K562 treated with DMSO at 1 percent for 4 hours (cell line): ENCODE results near the gene RFX8. TPM values are rescaled to one million over a fixed set of nuclear protein-coding genes. Genes with fewer than 3 reads are reported as not detected.

ENCODE experiments used
- total RNA-seq: library from RNA; unstranded; fragments of 300-600 nt; gene quantifications from 2 replicates; pipeline ENCODE4 v1.2.3, GENCODE V29; 2022; ENCODE audit not compliant: insufficient read depth

The RFX8 gene
- not detected in 2 replicates for total RNA-seq

GRCh38 chr2:101474731-101475384 is at the start of gene RFX8:
TSS of gene RFX8 (minus strand) at chr2:101475112. CDS start at chr2:101466848, 8,264 bp downstream.

DNA sequence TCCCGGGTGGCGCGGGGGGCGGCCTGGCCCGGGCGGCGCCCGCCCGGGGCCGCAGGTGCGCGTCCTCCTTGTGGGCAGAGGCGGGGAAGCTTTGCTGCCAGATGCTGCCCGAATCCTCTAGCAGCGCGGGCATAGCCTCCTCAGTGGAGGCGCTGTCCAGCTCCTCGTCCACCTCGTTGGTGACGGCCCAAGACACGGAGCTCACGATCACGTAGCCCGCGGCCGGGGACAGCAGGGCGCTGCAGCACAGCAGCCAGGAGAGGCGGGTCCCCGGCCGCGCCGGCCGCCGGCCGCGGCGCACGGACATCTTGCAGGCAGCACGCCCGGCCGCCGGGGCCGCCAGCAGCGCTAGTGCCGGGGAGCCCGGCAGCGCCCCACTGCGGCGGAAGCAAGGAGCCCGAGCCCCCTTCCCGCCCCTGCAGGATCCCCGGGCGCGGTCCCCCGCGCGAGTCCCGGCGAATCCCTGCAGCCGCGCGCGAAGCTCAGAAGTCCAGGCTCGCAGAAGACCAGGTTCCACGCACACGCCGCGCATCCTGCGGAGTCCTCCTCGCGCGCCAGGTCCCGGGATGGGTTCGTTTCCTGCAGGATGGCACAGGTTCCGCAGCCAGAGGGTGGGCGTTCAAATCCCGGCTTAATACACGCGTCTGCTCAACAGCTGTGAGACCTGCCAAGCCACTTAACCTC is 87.6 kb downstream of the RFX8 start, which contains the start of gene CREG2:
TSS of gene CREG2 (minus strand) at position 353 of the 684 bp plus-strand sequence. CDS start at position 307, 46 bp downstream.

Other genes starting within 250 kb of the RFX8 start
- 40.4 and 46.6 TPM in 2 replicates for gene CNOT11, start 222.2 kb downstream of the RFX8 start, total RNA-seq
- gene RNF149, start 166.4 kb downstream of the RFX8 start, total RNA-seq = 15.6 and 16.1 TPM in 2 replicates
- gene CREG2, start 87.6 kb downstream of the RFX8 start, total RNA-seq = not detected in 2 replicates
- gene MAP4K4, start 222.6 kb upstream of the RFX8 start, total RNA-seq = 29.2 and 38.0 TPM in 2 replicates